GM19467 (cell line): ENCODE data around the gene HDAC4.

Experiments used
- ATAC-seq: cut with Tn5 transposase; IDR thresholded peaks from one replicate; pipeline ENCODE4 v1.9.1; 2021; ENCODE audit warnings: mild to moderate bottlenecking, moderate library complexity; ENCODE audit not compliant: unreplicated experiment

Gene HDAC4

GRCh38 chr2:239245872-239246721 is 154.7 kb downstream of the HDAC4 start:
- ATAC-seq, result no peak

- ATAC-seq, result no peak
Observed at GRCh38 chr2:239245107-239245506, 155.7 kb downstream of the HDAC4 start.

- no peak for ATAC-seq
Observed at GRCh38 chr2:239244625-239245024, 156.2 kb downstream of the HDAC4 start.

- no peak for ATAC-seq
Observed at GRCh38 chr2:239241431-239241960, 159.3 kb downstream of the HDAC4 start.

GRCh38 chr2:239240414-239240881 is 160.4 kb downstream of the HDAC4 start:
- no peak for ATAC-seq

GRCh38 chr2:239239607-239240413 is 161.0 kb downstream of the HDAC4 start:
- ATAC-seq, result no peak

GRCh38 chr2:239238839-239239606 is 161.8 kb downstream of the HDAC4 start:
- no peak for ATAC-seq

- ATAC-seq, result no peak
Observed at GRCh38 chr2:239238381-239238780, 162.4 kb downstream of the HDAC4 start.

- ATAC-seq, result no peak
Observed at GRCh38 chr2:239236808-239237205, 164.0 kb downstream of the HDAC4 start.

- ATAC-seq, result no peak
Observed at GRCh38 chr2:239236043-239236807, 164.6 kb downstream of the HDAC4 start.

- ATAC-seq, result no peak
Observed at GRCh38 chr2:239235311-239235710, 165.5 kb downstream of the HDAC4 start.

- ATAC-seq, result no peak
Observed at GRCh38 chr2:239234191-239235175, 166.3 kb downstream of the HDAC4 start.

GRCh38 chr2:239233576-239233975 is 167.2 kb downstream of the HDAC4 start:
- ATAC-seq, result no peak

- ATAC-seq, result no peak
Observed at GRCh38 chr2:239232195-239232578, 168.6 kb downstream of the HDAC4 start.

- no peak for ATAC-seq
Observed at GRCh38 chr2:239231231-239232194, 169.3 kb downstream of the HDAC4 start.

GRCh38 chr2:239230318-239231052 is 170.3 kb downstream of the HDAC4 start:
- ATAC-seq, result no peak
